UCSD-AML1 (cell line): Measurements from ENCODE around the gene NUDT5.

ENCODE experiments used
- DNase-seq: peaks from one replicate; lab custom pipeline; 2025; ENCODE audit not compliant: unreplicated experiment; lab: John Stamatoyannopoulos, UW

NUDT5 gene

DNA sequence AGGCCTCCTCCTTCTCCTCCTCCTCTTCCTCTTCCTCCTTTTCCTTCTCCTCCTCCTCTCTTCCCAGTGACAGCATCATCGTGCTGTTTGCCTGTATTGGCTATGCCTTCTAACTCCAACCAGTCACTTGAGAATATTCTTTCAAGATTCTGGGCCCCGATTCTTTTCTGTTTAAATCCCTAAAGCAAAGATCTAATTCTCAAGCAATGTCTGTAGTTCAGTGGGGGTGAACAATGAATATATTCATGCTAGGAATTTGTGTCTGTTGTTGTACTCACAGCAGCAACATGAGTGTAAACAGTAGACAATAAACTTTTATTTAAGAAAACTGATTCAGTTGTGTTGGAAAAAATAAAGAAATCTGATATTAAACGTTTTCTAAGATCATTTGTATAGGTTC, 30.7 kb downstream of the NUDT5 start:
- no peak for DNase-seq

DNA sequence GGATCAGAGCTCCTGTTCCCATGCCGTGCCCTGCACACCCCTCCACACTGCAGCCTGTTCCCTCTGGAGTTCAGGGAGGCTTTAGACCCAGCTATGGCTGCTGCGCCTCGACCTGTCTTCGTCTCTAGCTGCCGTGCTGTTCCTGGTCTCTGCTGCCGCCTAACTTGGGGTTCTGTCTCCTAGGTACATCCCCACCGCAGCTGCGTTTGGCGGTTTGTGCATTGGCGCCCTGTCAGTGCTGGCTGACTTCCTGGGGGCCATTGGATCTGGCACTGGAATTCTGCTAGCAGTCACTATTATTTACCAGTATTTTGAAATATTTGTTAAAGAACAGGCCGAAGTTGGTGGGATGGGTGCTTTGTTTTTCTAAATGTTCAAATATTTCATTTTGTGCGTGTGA, 31.6 kb downstream of the NUDT5 start:
- DNase-seq: no peak

DNA sequence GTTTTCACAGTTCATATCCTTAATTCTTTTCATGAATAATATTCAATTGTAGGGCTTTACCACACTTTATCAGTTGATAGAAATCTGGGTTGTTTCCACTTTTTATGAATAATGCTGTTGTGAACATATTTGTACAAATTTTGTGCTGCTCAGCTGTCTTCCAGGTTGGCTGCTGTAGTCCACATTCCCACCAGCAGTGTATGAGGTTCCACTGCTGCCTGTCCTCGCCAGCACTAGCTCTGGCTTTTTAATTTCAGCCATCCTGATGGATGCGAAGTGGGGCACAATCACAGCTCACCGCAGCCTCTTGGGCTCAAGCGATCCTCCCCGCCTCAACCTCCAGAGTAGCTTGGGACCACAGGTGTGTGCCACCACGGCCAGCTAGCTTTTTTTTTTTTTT, 32.8 kb downstream of the NUDT5 start:
- no peak for DNase-seq

DNA sequence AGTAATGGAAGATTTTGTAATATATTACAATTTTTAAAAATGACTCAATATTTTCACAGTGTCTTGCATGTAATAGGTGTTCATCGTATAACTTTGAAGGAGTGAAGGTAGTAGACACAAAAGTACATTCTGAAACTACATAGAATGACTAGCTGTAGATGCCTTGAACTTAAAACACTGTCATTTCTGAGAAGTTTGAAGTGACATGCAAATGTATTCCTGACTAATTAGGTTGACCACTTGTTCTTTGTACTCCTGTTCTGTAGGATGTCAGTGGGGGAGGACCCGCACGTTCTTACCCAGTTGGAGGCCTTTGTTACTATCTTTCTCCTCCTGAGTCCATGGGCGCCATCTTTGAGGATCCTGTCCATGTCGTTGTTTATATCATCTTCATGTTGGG, 35.0 kb downstream of the NUDT5 start:
- DNase-seq: no peak

DNA sequence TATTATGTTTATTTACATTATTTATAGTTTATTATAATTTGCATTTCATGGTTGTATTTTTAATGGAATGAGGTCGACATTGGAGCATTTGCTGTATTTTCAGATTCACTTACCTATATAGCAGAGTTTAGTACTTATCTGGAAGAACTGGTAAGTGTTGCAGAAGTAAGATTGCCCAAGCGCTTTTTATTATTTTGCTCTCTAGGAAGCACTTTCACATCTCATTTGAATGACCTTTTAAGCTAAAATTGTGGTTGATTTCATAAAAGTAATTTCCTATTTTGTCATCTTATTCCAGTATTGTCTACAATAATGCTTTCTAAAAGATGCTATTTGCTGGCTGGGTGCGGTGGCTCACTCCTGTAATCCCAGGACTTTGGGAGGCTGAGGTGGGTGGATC, 37.6 kb downstream of the NUDT5 start:
- no peak for DNase-seq

DNA sequence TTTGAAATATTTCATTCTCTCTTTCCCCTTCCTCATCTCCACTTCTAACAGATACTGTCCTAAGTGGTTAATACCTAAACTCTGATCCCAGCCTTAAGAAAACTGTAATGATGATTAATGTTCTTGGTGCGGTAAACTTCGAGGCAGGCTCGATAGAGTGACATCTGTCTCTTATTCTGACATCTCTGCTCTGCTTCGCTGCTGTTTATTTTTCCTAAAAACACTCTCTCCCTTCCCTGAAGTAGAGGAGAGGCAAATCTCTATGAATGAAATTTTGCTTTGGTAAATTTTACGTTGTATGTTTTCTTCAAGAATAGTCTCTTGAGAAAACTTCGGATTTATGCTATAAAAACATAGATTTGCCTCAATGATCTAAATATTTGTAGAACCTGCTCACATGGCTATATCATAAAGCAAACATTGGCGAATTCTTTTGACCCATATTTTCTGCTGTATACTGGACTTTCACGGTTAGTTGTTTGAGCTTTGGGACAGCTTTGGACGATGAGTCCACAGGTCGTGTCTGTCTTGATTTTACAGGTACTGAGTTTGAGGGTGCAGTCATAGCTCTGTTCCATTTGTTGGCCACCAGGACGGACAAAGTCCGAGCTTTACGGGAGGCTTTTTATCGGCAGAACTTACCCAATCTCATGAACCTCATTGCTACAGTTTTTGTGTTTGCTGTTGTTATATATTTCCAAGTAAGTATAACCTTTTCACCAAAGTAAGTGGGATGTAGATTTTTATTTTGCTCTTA, 39.1 kb downstream of the NUDT5 start:
- no peak for DNase-seq

DNA sequence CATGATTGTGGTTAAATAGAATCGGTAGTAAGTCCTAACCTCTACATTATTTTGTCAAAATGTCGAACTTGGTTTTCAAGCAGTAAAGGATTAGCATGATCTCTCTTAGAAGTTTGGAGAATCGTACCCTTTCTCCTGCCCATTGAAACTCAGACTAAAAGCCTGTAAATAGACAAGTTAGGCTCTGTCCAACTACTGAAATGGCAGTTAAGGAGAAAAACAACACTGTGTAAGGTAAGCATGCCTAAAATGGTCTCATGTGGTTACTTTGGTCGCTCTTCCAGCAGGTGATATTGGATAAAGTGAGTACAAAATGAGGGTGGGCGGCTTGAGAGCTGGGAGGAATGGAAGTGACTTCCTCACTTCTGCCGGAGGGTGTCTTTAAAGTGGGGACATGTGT, 41.2 kb downstream of the NUDT5 start:
- DNase-seq: no peak

DNA sequence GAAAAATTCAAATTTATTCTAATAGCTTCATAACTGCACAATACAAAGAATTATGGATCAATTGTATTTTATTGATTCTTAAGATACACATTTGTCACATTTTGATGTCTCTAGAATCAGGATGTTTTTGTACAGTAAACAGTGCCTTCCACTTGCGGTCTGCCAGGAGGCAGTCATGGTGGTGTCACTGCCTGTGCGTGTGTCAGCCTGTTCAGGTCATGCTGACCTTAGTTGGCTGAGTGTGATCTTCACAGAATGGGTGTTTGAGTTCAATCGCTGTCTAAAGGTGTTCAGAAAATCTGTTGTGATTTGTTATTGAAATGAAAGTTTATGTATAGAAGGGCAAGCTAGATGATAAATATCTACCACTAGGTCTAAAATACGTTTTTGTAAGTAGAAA, 45.5 kb downstream of the NUDT5 start:
- no peak for DNase-seq

DNA sequence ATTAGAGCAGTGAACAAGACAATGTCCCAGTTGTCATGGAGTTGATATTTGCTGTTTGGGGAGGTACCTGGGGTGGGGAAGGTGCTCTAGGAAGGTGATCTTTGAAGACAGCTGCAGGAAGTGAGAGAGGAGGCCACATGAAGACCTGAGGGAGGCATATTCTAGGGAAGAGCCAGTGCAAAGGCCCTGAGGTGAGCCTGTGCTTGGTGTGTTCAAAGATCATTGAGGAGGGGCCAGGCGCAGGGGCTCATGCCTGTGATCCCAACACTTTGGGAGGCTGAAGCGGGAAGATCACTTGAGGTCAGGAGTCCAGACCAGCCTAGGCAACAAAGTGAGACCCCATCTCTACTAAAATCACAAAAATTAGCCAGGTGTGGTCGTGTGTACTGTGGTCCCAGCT, 51.2 kb downstream of the NUDT5 start:
- DNase-seq: no peak

DNA sequence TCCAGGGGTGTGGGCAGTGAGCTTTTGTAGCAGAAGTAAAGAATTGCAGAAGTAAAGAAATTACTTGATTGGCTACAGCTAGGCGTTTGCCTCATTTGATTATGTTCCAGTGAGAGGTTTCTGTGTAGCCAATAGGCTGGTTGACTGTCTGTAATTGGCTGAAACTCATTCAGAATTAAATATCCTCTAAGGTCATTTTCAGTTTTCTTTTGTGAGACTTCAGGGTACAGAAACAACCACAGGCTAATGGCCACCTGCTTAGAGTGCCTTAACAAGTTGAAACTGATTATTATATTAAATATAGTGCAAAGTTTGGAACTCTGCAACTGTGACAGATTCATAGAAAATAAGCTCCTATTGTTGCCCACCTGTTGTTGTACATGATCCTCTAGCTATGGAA, 55.7 kb downstream of the NUDT5 start:
- DNase-seq: no peak

DNA sequence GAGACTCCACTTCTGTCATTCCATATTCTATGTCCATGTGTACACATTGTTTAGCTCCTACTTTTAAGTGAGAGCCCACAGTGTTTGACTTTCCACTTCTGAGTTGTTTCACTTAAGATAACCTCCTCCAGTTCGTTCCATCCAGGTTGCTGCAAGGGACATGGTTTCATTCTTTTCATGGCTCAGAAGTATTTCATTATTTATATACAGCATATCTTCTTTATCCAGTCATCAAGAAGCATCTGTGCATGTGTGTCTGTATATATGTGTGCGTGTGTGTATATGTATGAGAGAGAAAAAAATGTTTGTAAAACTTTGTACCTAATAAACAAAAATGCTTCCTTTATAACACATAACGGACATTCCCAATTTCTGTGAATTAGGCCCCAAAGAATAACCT, 60.1 kb downstream of the NUDT5 start:
- no peak for DNase-seq

DNA sequence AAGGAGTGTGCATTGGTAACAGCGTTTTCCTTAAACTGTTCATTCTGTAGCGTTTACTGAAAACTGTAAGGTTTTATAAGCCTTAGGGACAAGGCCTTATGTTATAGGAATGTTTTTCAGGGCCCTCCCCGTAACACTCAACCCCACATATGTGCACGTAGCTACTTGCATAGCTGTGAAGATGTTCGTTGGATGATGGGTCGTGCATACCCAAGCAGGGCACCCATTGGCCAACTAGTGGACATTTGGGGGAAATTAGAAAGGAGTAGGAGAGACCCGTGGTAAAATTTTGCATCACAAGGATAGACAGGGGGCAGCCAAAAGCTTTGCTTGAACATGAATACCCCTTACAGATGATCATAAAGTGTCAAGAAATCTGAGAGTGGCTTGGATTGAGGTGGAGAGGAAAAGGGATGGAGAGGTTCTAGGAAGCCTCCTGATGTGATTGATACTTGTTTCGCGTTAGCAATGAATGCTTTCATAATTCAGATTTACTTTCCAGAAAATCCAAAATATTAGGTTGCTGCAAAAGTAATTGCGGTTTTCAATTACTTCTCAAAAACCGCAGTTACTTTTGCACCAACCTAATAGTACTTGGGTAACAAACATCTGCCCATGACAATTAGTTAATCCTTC, 65.3 kb downstream of the NUDT5 start:
- DNase-seq: peak; percentile 43

DNA sequence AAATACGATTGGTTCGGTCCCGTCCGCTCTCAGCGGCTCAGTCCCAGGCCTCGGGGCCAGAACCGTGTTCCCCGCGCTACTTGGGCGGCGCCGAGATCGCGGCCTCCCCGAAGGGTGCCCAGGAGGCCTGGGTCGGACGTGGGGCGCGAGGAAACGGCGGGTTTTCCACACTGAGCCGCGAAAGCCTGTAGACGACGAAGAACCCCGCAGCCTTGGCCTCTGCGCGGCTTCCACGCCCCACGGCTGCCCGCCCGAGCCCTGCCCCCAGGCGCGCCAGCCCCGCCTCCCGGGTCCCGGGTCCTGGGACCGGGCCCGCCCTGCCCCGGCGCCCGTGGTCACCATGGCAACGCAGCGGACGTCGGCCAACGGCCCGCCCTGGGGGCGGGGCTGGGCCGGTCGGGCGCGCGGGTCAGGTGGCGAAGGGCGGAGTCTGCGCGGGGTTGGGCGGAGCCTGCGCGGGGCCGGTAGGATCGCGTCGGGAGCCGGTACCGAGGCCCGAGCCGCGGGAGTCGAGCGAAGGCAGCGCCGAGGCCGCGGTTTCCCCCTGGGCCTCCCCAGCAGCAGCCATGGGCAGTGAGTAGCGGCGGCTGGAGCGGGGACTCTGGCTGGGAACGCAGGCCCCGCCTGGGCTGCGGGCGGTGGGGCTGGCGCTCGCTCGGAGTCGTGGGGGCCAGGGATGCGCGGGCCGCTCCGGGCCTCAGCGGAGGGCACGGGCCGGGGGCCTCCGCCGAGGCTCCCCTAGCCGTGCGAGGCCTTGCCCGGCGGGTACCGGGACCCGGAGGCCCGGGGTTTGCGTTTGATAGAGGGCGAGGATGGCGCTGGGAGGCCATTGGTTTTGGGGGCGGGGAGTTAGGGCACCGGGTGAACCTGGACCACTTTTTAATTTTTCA, 66.2 kb downstream of the NUDT5 start, which contains the start of gene SEC61A2:
SEC61A2 (plus strand) TSS at position 456 of the 890 bp plus-strand sequence; CDS start at position 567, 111 bp downstream.
- peak; percentile 97 for DNase-seq

DNA sequence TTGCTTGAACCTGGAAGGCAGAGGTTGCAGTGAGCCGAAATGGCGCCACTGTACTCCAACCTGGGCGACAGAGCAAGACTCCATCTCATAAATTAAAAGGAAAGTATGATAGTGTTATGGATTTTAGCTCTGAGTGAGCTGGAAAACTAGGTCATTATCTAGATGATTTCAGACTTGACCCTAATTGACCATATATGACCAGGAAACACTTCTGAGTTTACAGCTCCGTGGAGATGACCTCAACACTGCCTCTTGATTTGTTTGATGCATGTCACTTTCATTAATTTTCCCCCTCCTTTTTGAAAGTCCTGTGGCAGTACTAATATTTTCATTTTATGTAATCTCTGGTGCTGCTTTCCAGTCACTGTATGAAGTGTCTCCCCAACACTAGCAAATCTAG, 74.0 kb downstream of the NUDT5 start:
- no peak for DNase-seq
